ENCODE measurements around the gene CFP. TPM values are rescaled to one million over a fixed set of nuclear protein-coding genes. Genes with fewer than 3 reads are reported as not detected.

The CFP gene
- total RNA-seq, 1 experiment from 2014 or later, result 0.34 TPM

DNA sequence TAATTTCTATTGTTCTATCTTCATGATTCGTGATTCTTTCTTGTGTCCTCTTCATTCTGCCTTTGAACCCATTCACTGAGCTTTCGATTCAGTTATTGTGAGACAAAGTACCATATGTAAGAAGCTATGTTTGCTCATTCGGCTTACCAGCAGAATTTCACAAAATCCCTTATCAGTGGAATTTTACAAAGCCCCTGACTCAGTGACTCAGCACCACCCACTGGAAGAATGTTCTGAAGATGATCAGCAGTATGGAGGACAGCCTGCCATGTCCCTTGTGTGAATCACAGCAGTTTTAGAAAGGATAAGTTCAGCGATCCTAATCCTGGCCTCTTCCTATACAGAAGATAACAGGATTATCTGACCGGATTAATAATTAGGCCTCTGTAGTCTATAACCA is 35.0 kb upstream of the CFP start:
- H3K27ac Mint-ChIP-seq (ENCODE audit: unreplicated experiment), result peak overlapping the region; percentile 60
- intact Hi-C loops (cut with micrococcal nuclease; ENCODE audit: unreplicated experiment), result no loop called here
- peak overlapping the region; percentile 54 for H3K4me3 Mint-ChIP-seq (ENCODE audit: unreplicated experiment)
- TF ChIP-seq, protein P1, sequence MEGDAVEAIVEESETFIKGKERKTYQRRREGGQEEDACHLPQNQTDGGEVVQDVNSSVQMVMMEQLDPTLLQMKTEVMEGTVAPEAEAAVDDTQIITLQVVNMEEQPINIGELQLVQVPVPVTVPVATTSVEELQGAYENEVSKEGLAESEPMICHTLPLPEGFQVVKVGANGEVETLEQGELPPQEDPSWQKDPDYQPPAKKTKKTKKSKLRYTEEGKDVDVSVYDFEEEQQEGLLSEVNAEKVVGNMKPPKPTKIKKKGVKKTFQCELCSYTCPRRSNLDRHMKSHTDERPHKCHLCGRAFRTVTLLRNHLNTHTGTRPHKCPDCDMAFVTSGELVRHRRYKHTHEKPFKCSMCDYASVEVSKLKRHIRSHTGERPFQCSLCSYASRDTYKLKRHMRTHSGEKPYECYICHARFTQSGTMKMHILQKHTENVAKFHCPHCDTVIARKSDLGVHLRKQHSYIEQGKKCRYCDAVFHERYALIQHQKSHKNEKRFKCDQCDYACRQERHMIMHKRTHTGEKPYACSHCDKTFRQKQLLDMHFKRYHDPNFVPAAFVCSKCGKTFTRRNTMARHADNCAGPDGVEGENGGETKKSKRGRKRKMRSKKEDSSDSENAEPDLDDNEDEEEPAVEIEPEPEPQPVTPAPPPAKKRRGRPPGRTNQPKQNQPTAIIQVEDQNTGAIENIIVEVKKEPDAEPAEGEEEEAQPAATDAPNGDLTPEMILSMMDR (IDR thresholded peaks at IDR 0.05; ENCODE audit: insufficient read depth in 1 of 2, low read depth in 1 of 2, low read length in 1 of 2, severe bottlenecking in 1 of 2, unreplicated experiment in 1 of 2), result no peak
- H3K36me3 ChIP-seq (ENCODE audit: control insufficient read depth, insufficient read depth, low read length), result no peaks in the 10 kb centered on the region
- no peaks in the 10 kb centered on the region for H3K27me3 ChIP-seq (replicated peaks; ENCODE audit: control insufficient read depth, insufficient read depth, low read length)
- no peaks in the 10 kb centered on the region for H3K27me3 Mint-ChIP-seq (ENCODE audit: insufficient read depth, unreplicated experiment)
- H3K9me3 ChIP-seq, result no peaks in the 10 kb centered on the region
- H3K4me3 ChIP-seq (ENCODE audit: low read depth, low read length), result no peak overlapping the region
- CTCF ChIA-PET, result no interaction called here
- no peak for DNase-seq
- 0 out of 2 replicates have a peak, but pooled peaks cover 4% of the 10 kb centered on the region for H3K4me1 ChIP-seq
- no TSS peak for BruUV-seq (replicated peaks)
- H3K36me3 Mint-ChIP-seq (ENCODE audit: insufficient read depth, unreplicated experiment), result no peaks in the 10 kb centered on the region
- H3K9me3 Mint-ChIP-seq (ENCODE audit: unreplicated experiment), result no peaks in the 10 kb centered on the region
- H3K4me1 Mint-ChIP-seq (ENCODE audit: low read depth, unreplicated experiment), result peaks cover 7% of the 10 kb centered on the region
- POLR2A ChIA-PET, result no interaction called here

GRCh38 chrX:47662144-47662657 is 32.5 kb upstream of the CFP start:
- no peak for DNase-seq
- Mint-ChIP-seq H3K4me1 (ENCODE audit: low read depth, unreplicated experiment) (peaks cover 7% of the 10 kb centered on the region), H3K4me3 (ENCODE audit: unreplicated experiment) (no peak overlapping the region), H3K27ac (ENCODE audit: unreplicated experiment) (peak overlapping the region; percentile 45), H3K9me3 (ENCODE audit: unreplicated experiment) (no peaks in the 10 kb centered on the region), H3K27me3 (ENCODE audit: insufficient read depth, unreplicated experiment) (no peaks in the 10 kb centered on the region), H3K36me3 (ENCODE audit: insufficient read depth, unreplicated experiment) (peaks cover 13% of the 10 kb centered on the region)
- TF ChIP-seq, protein P1 (IDR thresholded peaks at IDR 0.05; ENCODE audit: insufficient read depth in 1 of 2, low read depth in 1 of 2, low read length in 1 of 2, severe bottlenecking in 1 of 2, unreplicated experiment in 1 of 2), result no peak
- no peaks in the 10 kb centered on the region for H3K27me3 ChIP-seq (replicated peaks; ENCODE audit: control insufficient read depth, insufficient read depth, low read length)
- ChIA-PET CTCF (no interaction called here), POLR2A (no interaction called here)
- no peaks in the 10 kb centered on the region for H3K9me3 ChIP-seq
- H3K4me1 ChIP-seq, result 0 out of 2 replicates have a peak, but pooled peaks cover 7% of the 10 kb centered on the region
- intact Hi-C loops (cut with micrococcal nuclease; ENCODE audit: unreplicated experiment), result no loop called here
- H3K36me3 ChIP-seq (ENCODE audit: control insufficient read depth, insufficient read depth, low read length), result no peaks in the 10 kb centered on the region
- no peak overlapping the region for H3K4me3 ChIP-seq (ENCODE audit: low read depth, low read length)
- no TSS peak for BruUV-seq (replicated peaks)

GRCh38 chrX:47661539-47661938 is 31.8 kb upstream of the CFP start:
- Histone ChIP-seq H3K36me3 (ENCODE audit: control insufficient read depth, insufficient read depth, low read length) (no peaks in the 10 kb centered on the region), H3K27me3 (replicated peaks; ENCODE audit: control insufficient read depth, insufficient read depth, low read length) (no peaks in the 10 kb centered on the region), H3K4me1 (0 out of 2 replicates have a peak, but pooled peaks cover 7% of the 10 kb centered on the region), H3K9me3 (no peaks in the 10 kb centered on the region), H3K4me3 (ENCODE audit: low read depth, low read length) (no peak overlapping the region)
- CTCF ChIA-PET, result no interaction called here
- intact Hi-C loops (cut with micrococcal nuclease; ENCODE audit: unreplicated experiment), result no loop called here
- TF ChIP-seq, protein P1 (IDR thresholded peaks at IDR 0.05; ENCODE audit: insufficient read depth in 1 of 2, low read depth in 1 of 2, low read length in 1 of 2, severe bottlenecking in 1 of 2, unreplicated experiment in 1 of 2), result no peak
- DNase-seq, result no peak
- Mint-ChIP-seq H3K4me3 (ENCODE audit: unreplicated experiment) (no peak overlapping the region), H3K9me3 (ENCODE audit: unreplicated experiment) (no peaks in the 10 kb centered on the region), H3K27me3 (ENCODE audit: insufficient read depth, unreplicated experiment) (no peaks in the 10 kb centered on the region), H3K36me3 (ENCODE audit: insufficient read depth, unreplicated experiment) (peaks cover 16% of the 10 kb centered on the region), H3K27ac (ENCODE audit: unreplicated experiment) (no peak overlapping the region), H3K4me1 (ENCODE audit: low read depth, unreplicated experiment) (peaks cover 7% of the 10 kb centered on the region)
- POLR2A ChIA-PET, result no interaction called here
- no TSS peak for BruUV-seq (replicated peaks)
